ENCODE results near the gene LDB2. TPM values are rescaled to one million over a fixed set of nuclear protein-coding genes. Genes with fewer than 3 reads are reported as not detected.
A peak's percentile ranks its signal among the peaks of the same experiment; 100 is the strongest.

The LDB2 gene
- total RNA-seq, 1 donor from 2014 or later, result 60.4 TPM

GRCh38 chr4:16802044-16802443, 96.4 kb downstream of the LDB2 start:
- DNase-seq, result no peak

- no peak for DNase-seq
Measured at GRCh38 chr4:16801356-16801755, 97.1 kb downstream of the LDB2 start.

GRCh38 chr4:16794816-16795445, 103.5 kb downstream of the LDB2 start:
- no peak for DNase-seq

GRCh38 chr4:16791460-16791859, 107.0 kb downstream of the LDB2 start:
- no peak for DNase-seq

GRCh38 chr4:16790508-16790907, 107.9 kb downstream of the LDB2 start:
- DNase-seq, result no peak

- DNase-seq, result no peak
Measured at GRCh38 chr4:16788868-16789267, 109.6 kb downstream of the LDB2 start.

- no peak for DNase-seq
Measured at GRCh38 chr4:16785793-16786527, 112.5 kb downstream of the LDB2 start.

GRCh38 chr4:16783119-16783518, 115.3 kb downstream of the LDB2 start:
- DNase-seq, result no peak

- no peak for DNase-seq
Measured at GRCh38 chr4:16779028-16779675, 119.3 kb downstream of the LDB2 start.

GRCh38 chr4:16777726-16778125, 120.7 kb downstream of the LDB2 start:
- DNase-seq, result no peak

GRCh38 chr4:16775411-16776154, 122.9 kb downstream of the LDB2 start:
- no peak for DNase-seq

- DNase-seq, result peak; percentile 86
Measured at GRCh38 chr4:16772366-16772850, 126.0 kb downstream of the LDB2 start.

GRCh38 chr4:16770710-16771285, 127.6 kb downstream of the LDB2 start:
- peak; percentile 27 for DNase-seq

- DNase-seq, result no peak
Measured at GRCh38 chr4:16767861-16768260, 130.6 kb downstream of the LDB2 start.

GRCh38 chr4:16767251-16767650, 131.2 kb downstream of the LDB2 start:
- no peak for DNase-seq

GRCh38 chr4:16765546-16765945, 132.9 kb downstream of the LDB2 start:
- no peak for DNase-seq

GRCh38 chr4:16764622-16765021, 133.8 kb downstream of the LDB2 start:
- no peak for DNase-seq

- DNase-seq, result peak; percentile 9
Measured at GRCh38 chr4:16760617-16761363, 137.7 kb downstream of the LDB2 start.

- DNase-seq, result peak; percentile 71
Measured at GRCh38 chr4:16759931-16760582, 138.4 kb downstream of the LDB2 start.

- DNase-seq, result no peak
Measured at GRCh38 chr4:16758816-16759215, 139.6 kb downstream of the LDB2 start.

GRCh38 chr4:16758255-16758654, 140.2 kb downstream of the LDB2 start:
- no peak for DNase-seq

Measured in skin of body (tissue), 2 donors.